Fibroblast of peridontal ligament (primary cell): ENCODE data around the gene INAFM2.

Source experiments
- DNase-seq: peaks from one replicate; pipeline ENCODE4 v3.0.0-alpha.2; 2010; ENCODE audit errors: extremely low read depth

The INAFM2 gene

GRCh38 chr15:40329804-40330203 lies 6.3 kb downstream of the INAFM2 start:
- no peak for DNase-seq

- no peak for DNase-seq
Measured at GRCh38 chr15:40330368-40330836, 6.9 kb downstream of the INAFM2 start.

GRCh38 chr15:40331026-40331425 lies 7.5 kb downstream of the INAFM2 start:
- no peak for DNase-seq

- DNase-seq, result no peak
Measured at GRCh38 chr15:40331637-40332036, 8.1 kb downstream of the INAFM2 start.

- no peak for DNase-seq
Measured at GRCh38 chr15:40332113-40332781, 8.8 kb downstream of the INAFM2 start.

- DNase-seq, result peak; percentile 65
Measured at GRCh38 chr15:40333922-40334492, 10.5 kb downstream of the INAFM2 start.

- no peak for DNase-seq
Measured at GRCh38 chr15:40334541-40334940, 11.0 kb downstream of the INAFM2 start.

GRCh38 chr15:40334941-40335795 lies 11.7 kb downstream of the INAFM2 start:
- no peak for DNase-seq

- no peak for DNase-seq
Measured at GRCh38 chr15:40335938-40336743, 12.6 kb downstream of the INAFM2 start.

GRCh38 chr15:40336744-40337122 lies 13.2 kb downstream of the INAFM2 start:
- DNase-seq, result no peak

GRCh38 chr15:40337597-40337996 lies 14.1 kb downstream of the INAFM2 start:
- no peak for DNase-seq

- DNase-seq, result no peak
Measured at GRCh38 chr15:40338041-40338657, 14.7 kb downstream of the INAFM2 start.

- DNase-seq, result peak; percentile 57
Measured at GRCh38 chr15:40338921-40339620, 15.6 kb downstream of the INAFM2 start.

- DNase-seq, result no peak
Measured at GRCh38 chr15:40339621-40339945, 16.1 kb downstream of the INAFM2 start.

- peak; percentile 79 for DNase-seq
Measured at GRCh38 chr15:40340038-40340739, 16.7 kb downstream of the INAFM2 start.

- peak; percentile 87 for DNase-seq
Measured at GRCh38 chr15:40340740-40341400, 17.4 kb downstream of the INAFM2 start, which contains the start of gene CCDC9B. Gene CCDC9B (minus strand): TSS chr15:40340939. CDS start chr15:40340819, 120 bp downstream.

GRCh38 chr15:40342416-40343320 lies 19.2 kb downstream of the INAFM2 start:
- no peak for DNase-seq

- peak; percentile 75 for DNase-seq
Measured at GRCh38 chr15:40343512-40343911, 20.0 kb downstream of the INAFM2 start.

GRCh38 chr15:40344217-40344616 lies 20.7 kb downstream of the INAFM2 start:
- no peak for DNase-seq
